Stomach (tissue), 4 donors: ENCODE measurements around the gene TERC.

Experiments used
- CTCF ChIP-seq, 7 experiments: fragments of 450-650 bp in 4 of 7; fragments of 200-600 bp in 3 of 7; sonication (generic) in 3 of 7; IDR thresholded peaks; one replicate each; pipeline ENCODE4 v1.5.1; 2016 to 2019; ENCODE audit warnings: antibody characterized with exemption in 7 of 7, control low read depth in 2 of 7, mild to moderate bottlenecking in 1 of 7
- EP300 ChIP-seq: sonication (generic); formaldehyde crosslinking; IDR thresholded peaks from one replicate; pipeline ENCODE4 v1.6.1; 2017; ENCODE audit warnings: antibody characterized with exemption

- TF ChIP-seq EP300 (no peak), CTCF (IDR thresholded peaks at IDR 0.05) (no peak)
These were observed 6.4 kb downstream of the TERC start for GRCh38 chr3:169758359-169758994.
